ENCODE data around the gene PCDHGA5. TPM values are rescaled to one million over a fixed set of nuclear protein-coding genes. Genes with fewer than 3 reads are reported as not detected.
"Not testable (repeated sequence)": the region's sequence is repeated elsewhere in the genome, so short reads cannot be mapped to it uniquely, and the experiment has no call there.

Gene PCDHGA5
- total RNA-seq, 1 donor from 2014 or later, result 4.9 TPM

- intact Hi-C loops (cut with micrococcal nuclease); H3K27me3 ChIP-seq (ENCODE audit: low read depth): not testable (repeated sequence)
- H3K4me3 ChIP-seq, result peak within 1 kb of the TSS; percentile 59
- TF ChIP-seq CTCF (IDR thresholded peaks at IDR 0.05; ENCODE audit: borderline replicate concordance), result peak; percentile 73
- peak; percentile 48 for DNase-seq
- H3K36me3 ChIP-seq, result peaks cover 25% of the 10 kb centered on the region
- H3K27ac ChIP-seq (replicated peaks), result peak within 1 kb of the TSS; percentile 61
- peaks cover 24% of the 10 kb centered on the region for H3K4me1 ChIP-seq
- H3K9me3 ChIP-seq (replicated peaks), result peaks cover 93% of the 10 kb centered on the region
Observed at GRCh38 chr5:141397756-141398551, 34.0 kb downstream of the PCDHGA5 start, which contains the start of gene PCDHGB5. Gene PCDHGB5 (plus strand): TSS chr5:141397947. CDS start chr5:141398128, 181 bp downstream.

GRCh38 chr5:141398608-141399007, 34.6 kb downstream of the PCDHGA5 start:
- TF ChIP-seq CTCF (IDR thresholded peaks at IDR 0.05; ENCODE audit: borderline replicate concordance), result no peak
- Histone ChIP-seq H3K36me3 (peaks cover 23% of the 10 kb centered on the region), H3K4me1 (peaks cover 24% of the 10 kb centered on the region), H3K27ac (replicated peaks) (peak overlapping the region; percentile 18), H3K27me3 (ENCODE audit: low read depth) (no peaks in the 10 kb centered on the region), H3K4me3 (peak overlapping the region; percentile 39), H3K9me3 (replicated peaks) (peaks cover 93% of the 10 kb centered on the region)
- DNase-seq, result no peak
- intact Hi-C loops (cut with micrococcal nuclease), result no loop called here

GRCh38 chr5:141399555-141400258, 35.7 kb downstream of the PCDHGA5 start:
- H3K36me3 ChIP-seq, result peaks cover 23% of the 10 kb centered on the region
- H3K27me3 ChIP-seq (ENCODE audit: low read depth), result no peaks in the 10 kb centered on the region
- DNase-seq, result no peak
- H3K9me3 ChIP-seq (replicated peaks), result peaks cover 93% of the 10 kb centered on the region
- peak overlapping the region; percentile 24 for H3K4me3 ChIP-seq
- no peak for TF ChIP-seq CTCF (IDR thresholded peaks at IDR 0.05; ENCODE audit: borderline replicate concordance)
- peaks cover 24% of the 10 kb centered on the region for H3K4me1 ChIP-seq
- H3K27ac ChIP-seq (replicated peaks), result no peak overlapping the region
- intact Hi-C loops (cut with micrococcal nuclease), result no loop called here

- Histone ChIP-seq H3K27me3 (ENCODE audit: low read depth) (no peaks in the 10 kb centered on the region), H3K4me1 (peaks cover 24% of the 10 kb centered on the region), H3K36me3 (peaks cover 34% of the 10 kb centered on the region), H3K4me3 (peak within 1 kb of the TSS; percentile 44), H3K9me3 (replicated peaks) (peaks cover 96% of the 10 kb centered on the region), H3K27ac (replicated peaks) (no peak within 1 kb of the TSS)
- DNase-seq, result no peak
- intact Hi-C loops (cut with micrococcal nuclease), result no loop called here
- peak; percentile 45 for TF ChIP-seq CTCF (IDR thresholded peaks at IDR 0.05; ENCODE audit: borderline replicate concordance)
Observed at GRCh38 chr5:141402553-141403243, 38.7 kb downstream of the PCDHGA5 start, which contains the start of gene PCDHGA9. Gene PCDHGA9 (plus strand): TSS chr5:141402778. CDS start chr5:141402953, 175 bp downstream.

GRCh38 chr5:141403387-141403786, 39.4 kb downstream of the PCDHGA5 start:
- no peak for TF ChIP-seq CTCF (IDR thresholded peaks at IDR 0.05; ENCODE audit: borderline replicate concordance)
- Histone ChIP-seq H3K4me3 (peak overlapping the region; percentile 44), H3K4me1 (peaks cover 24% of the 10 kb centered on the region), H3K9me3 (replicated peaks) (peaks cover 100% of the 10 kb centered on the region), H3K27ac (replicated peaks) (no peak overlapping the region), H3K36me3 (peaks cover 34% of the 10 kb centered on the region), H3K27me3 (ENCODE audit: low read depth) (no peaks in the 10 kb centered on the region)
- DNase-seq, result no peak
- intact Hi-C loops (cut with micrococcal nuclease), result no loop called here
